Brain microvascular endothelial cell (primary cell): ENCODE data around the gene ST8SIA6.

ENCODE experiments used
- DNase-seq: peaks from one replicate; pipeline ENCODE4 v3.0.0-alpha.2; 2020
- H3K27ac ChIP-seq: fragments of 250-450 bp; sonication (Bioruptor Pico); 2 replicates; pipeline ENCODE4 v1.5.1; 2020; ENCODE audit warnings: mild to moderate bottlenecking, moderate library complexity
- H3K27me3 ChIP-seq: fragments of 250-450 bp; sonication (Bioruptor Pico); replicated peaks from 2 replicates; pipeline ENCODE4 v1.5.1; 2020; ENCODE audit warnings: mild to moderate bottlenecking
- H3K36me3 ChIP-seq: fragments of 250-450 bp; sonication (Bioruptor Pico); replicated peaks from 2 replicates; pipeline ENCODE4 v1.5.1; 2020; ENCODE audit warnings: mild to moderate bottlenecking
- H3K4me3 ChIP-seq: 2 replicates; pipeline ENCODE4 v1.5.1; 2011; ENCODE audit warnings: low read depth, mild to moderate bottlenecking, control low read depth, low read length, moderate library complexity
- CTCF ChIP-seq: IDR thresholded peaks from 2 replicates; pipeline ENCODE4 v1.5.1; 2011; ENCODE audit warnings: low read depth, mild to moderate bottlenecking, moderate library complexity, low read length, control low read depth, inconsistent platforms; ENCODE audit errors: missing control alignments
- in situ Hi-C: cut with HindIII; loops from 2 replicates; pipeline ENCODE4 v1.10.0; 2017; ENCODE audit warnings: low sequenced_read_pairs, low pct_ligation_motif_present

The ST8SIA6 gene

GRCh38 chr10:17423632-17424186 lies 30.7 kb downstream of the ST8SIA6 start:
- Histone ChIP-seq H3K27me3 (no peaks in the 10 kb centered on the region), H3K36me3 (no peaks in the 10 kb centered on the region), H3K4me3 (no peak overlapping the region), H3K27ac (no peak overlapping the region)
- in situ Hi-C loops: no loop called here
- no peak for DNase-seq
- no peak for TF ChIP-seq CTCF

- TF ChIP-seq CTCF: no peak
- H3K27me3 ChIP-seq: no peaks in the 10 kb centered on the region
- DNase-seq: no peak
These were observed 31.5 kb downstream of the ST8SIA6 start for GRCh38 chr10:17422931-17423330.

GRCh38 chr10:17418249-17418648 lies 36.1 kb downstream of the ST8SIA6 start:
- H3K27ac ChIP-seq: no peak overlapping the region
- in situ Hi-C loops: no loop called here
- no peak for TF ChIP-seq CTCF
- no peaks in the 10 kb centered on the region for H3K36me3 ChIP-seq
- H3K27me3 ChIP-seq: no peaks in the 10 kb centered on the region
- no peak for DNase-seq
- no peak overlapping the region for H3K4me3 ChIP-seq

More at GRCh38 chr10:17422931-17423330, 31.5 kb downstream of the ST8SIA6 start:
- Histone ChIP-seq H3K27ac (no peak overlapping the region), H3K4me3 (no peak overlapping the region), H3K36me3 (no peaks in the 10 kb centered on the region)
- in situ Hi-C loops: no loop called here

GRCh38 chr10:17416442-17417211 lies 37.8 kb downstream of the ST8SIA6 start:
- in situ Hi-C loops: no loop called here
- no peaks in the 10 kb centered on the region for H3K27me3 ChIP-seq
- no peak for DNase-seq
- no peak overlapping the region for H3K27ac ChIP-seq
- H3K36me3 ChIP-seq: no peaks in the 10 kb centered on the region
- H3K4me3 ChIP-seq: no peak overlapping the region
- no peak for TF ChIP-seq CTCF

GRCh38 chr10:17415046-17415658 lies 39.2 kb downstream of the ST8SIA6 start:
- DNase-seq: no peak
- Histone ChIP-seq H3K36me3 (no peaks in the 10 kb centered on the region), H3K4me3 (no peak overlapping the region), H3K27ac (no peak overlapping the region), H3K27me3 (no peaks in the 10 kb centered on the region)
- in situ Hi-C loops: no loop called here
- TF ChIP-seq CTCF: no peak

GRCh38 chr10:17414484-17414883 lies 39.9 kb downstream of the ST8SIA6 start:
- TF ChIP-seq CTCF: no peak
- no peak for DNase-seq
- H3K27ac ChIP-seq: no peak overlapping the region
- no peaks in the 10 kb centered on the region for H3K36me3 ChIP-seq
- H3K27me3 ChIP-seq: no peaks in the 10 kb centered on the region
- in situ Hi-C loops: no loop called here
- H3K4me3 ChIP-seq: no peak overlapping the region
